ENCODE measurements around the gene CHAT.

The CHAT gene

GRCh38 chr10:49711481-49711880, 97.6 kb downstream of the CHAT start:
- H3K27ac ChIP-seq, result no peak overlapping the region
- no peak for DNase-seq (ENCODE audit: low read depth, low spot score)

- no peak for DNase-seq (ENCODE audit: low read depth, low spot score)
- H3K27ac ChIP-seq, result no peak overlapping the region
Measured at GRCh38 chr10:49713266-49713665, 99.4 kb downstream of the CHAT start.
